Naive thymus-derived CD4-positive, alpha-beta T cell (primary cell): Measurements from ENCODE around the gene KCNS3. TPM values are rescaled to one million over a fixed set of nuclear protein-coding genes. Genes with fewer than 3 reads are reported as not detected.

Experiments used
- ATAC-seq: fragments of 150-1000 bp; cut with Tn5 transposase; 2 replicates; pipeline ENCODE4 v1.10.0; 2021; ENCODE audit warnings: mild to moderate bottlenecking, moderate library complexity
- CTCF ChIA-PET: fragments of 350-600 bp; sonication (Branson Sonifier 250); formaldehyde crosslinking; loops from one replicate; lab custom pipeline; 2021; ENCODE audit warnings: antibody characterized with exemption; lab: Charles Lee
- POLR2A ChIA-PET: fragments of 350-600 bp; sonication (Branson Sonifier 250); formaldehyde crosslinking; loops from one replicate; lab custom pipeline; 2021; ENCODE audit warnings: antibody characterized with exemption, inconsistent platforms; lab: Charles Lee
- DNase-seq, 9 donors: peaks; one replicate each; pipeline versions ENCODE4 v3.0.0 to v3.0.0-alpha.2; 2020 to 2022; ENCODE audit warnings: mixed read lengths in 1 of 9
- H3K27ac ChIP-seq: one replicate; pipeline ENCODE4 v1.7.0; 2013; ENCODE audit warnings: mild to moderate bottlenecking, low read depth, low read length, moderate library complexity
- H3K27me3 ChIP-seq, 2 donors: one replicate each; pipeline ENCODE4 v1.7.0; 2013; ENCODE audit warnings: low read length in 2 of 2, mild to moderate bottlenecking in 2 of 2, moderate library complexity in 2 of 2; ENCODE audit not compliant: control insufficient read depth in 2 of 2, insufficient read depth in 2 of 2
- H3K36me3 ChIP-seq, 3 experiments: 1 replicate in 2 of 3; 2 replicates in 1 of 3; pipeline ENCODE4 v1.7.0; 2013; ENCODE audit warnings: low read length in 3 of 3, mild to moderate bottlenecking in 3 of 3, moderate library complexity in 1 of 3; ENCODE audit not compliant: insufficient read depth in 3 of 3, control insufficient read depth in 2 of 3
- H3K4me1 ChIP-seq, 2 donors: one replicate each; pipeline ENCODE4 v1.7.0; 2013; ENCODE audit warnings: low read length in 2 of 2, mild to moderate bottlenecking in 2 of 2, moderate library complexity in 1 of 2; ENCODE audit not compliant: control insufficient read depth in 2 of 2, insufficient read depth in 2 of 2
- H3K4me3 ChIP-seq: 2 replicates; pipeline ENCODE4 v1.7.0; 2013; ENCODE audit warnings: mild to moderate bottlenecking, low read length
- H3K9me3 ChIP-seq, 3 experiments: 1 replicate in 2 of 3; 2 replicates in 1 of 3; pipeline ENCODE4 v1.7.0; 2013; ENCODE audit warnings: low read length in 3 of 3; ENCODE audit not compliant: control insufficient read depth in 2 of 3
- H3K27ac Mint-ChIP-seq, 9 donors: one replicate each; pipeline ENCODE4 v1.8.0; 2020 to 2022; ENCODE audit warnings: mixed read lengths in 9 of 9, mild to moderate bottlenecking in 8 of 9, moderate library complexity in 5 of 9, inconsistent platforms in 2 of 9
- H3K27me3 Mint-ChIP-seq, 5 donors: one replicate each; pipeline ENCODE4 v1.8.0; 2021 to 2022; ENCODE audit warnings: mixed read lengths in 5 of 5, mild to moderate bottlenecking in 1 of 5
- H3K36me3 Mint-ChIP-seq, 5 donors: one replicate each; pipeline ENCODE4 v1.8.0; 2020 to 2022; ENCODE audit warnings: mixed read lengths in 5 of 5, mild to moderate bottlenecking in 3 of 5, inconsistent platforms in 1 of 5
- H3K4me1 Mint-ChIP-seq, 7 donors: one replicate each; pipeline ENCODE4 v1.8.0; 2020 to 2022; ENCODE audit warnings: mixed read lengths in 7 of 7, mild to moderate bottlenecking in 3 of 7, inconsistent platforms in 1 of 7
- H3K4me3 Mint-ChIP-seq, 10 donors: one replicate each; pipeline ENCODE4 v1.8.0; 2020 to 2022; ENCODE audit warnings: mild to moderate bottlenecking in 10 of 10, mixed read lengths in 10 of 10, moderate library complexity in 6 of 10, inconsistent platforms in 2 of 10
- H3K9me3 Mint-ChIP-seq, 11 donors: one replicate each; pipeline ENCODE4 v1.8.0; 2020 to 2022; ENCODE audit warnings: mixed read lengths in 11 of 11, mild to moderate bottlenecking in 4 of 11, inconsistent platforms in 1 of 11, moderate library complexity in 1 of 11
- intact Hi-C, 2 donors: fragments of 100-400 bp; cut with micrococcal nuclease; formaldehyde crosslinking; loops; one replicate each; pipeline ENCODE4 v1.15.1; 2023
- polyA plus RNA-seq, 2 donors: library from polyadenylated mRNA; unstranded; fragments of 300-500 nt; fragmentation: Illumina TruSeq; gene quantifications; one replicate each; pipeline ENCODE4 v1.2.3, GENCODE V29; 2021
- total RNA-seq, 6 experiments: library from RNA in 5 of 6; stranded (reverse) in 5 of 6; gene quantifications; 1 replicate in 5 of 6; 2 replicates in 1 of 6; pipeline ENCODE4 v1.2.3 and lab custom pipeline; 2021 to 2026

Gene KCNS3
- total and polyA plus RNA-seq, 7 experiments from 2014 or later: not detected

DNA sequence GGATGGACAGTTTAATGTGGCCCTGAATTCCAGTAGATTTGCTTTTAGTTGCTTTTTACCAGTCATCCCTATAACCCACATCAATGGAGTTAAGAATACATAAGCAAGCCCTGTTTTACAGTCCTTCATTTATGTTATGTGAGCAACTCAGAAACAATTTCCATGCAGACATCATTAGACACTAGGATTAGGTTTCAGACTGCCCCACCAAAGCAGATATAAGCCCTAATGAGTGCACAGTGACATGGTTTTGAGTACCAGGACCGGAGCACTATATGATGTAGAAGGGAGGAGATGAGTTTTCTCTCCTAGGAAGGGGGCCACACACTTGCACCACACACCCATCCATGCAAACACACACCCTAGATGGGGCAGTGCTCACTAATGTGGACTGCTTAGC is 15.5 kb downstream of the KCNS3 start:
- Histone ChIP-seq H3K4me1 (no peaks in the 10 kb centered on the region), H3K9me3 (no peaks in the 10 kb centered on the region), H3K36me3 (no peaks in the 10 kb centered on the region), H3K27ac (no peak overlapping the region), H3K4me3 (no peak overlapping the region), H3K27me3 (no peaks in the 10 kb centered on the region)
- DNase-seq (no peak), ATAC-seq (no peak)
- peaks cover 0 to 42% (median 7%) of the 10 kb centered on the region in 11 donors for H3K9me3 Mint-ChIP-seq
- no peak overlapping the region for H3K4me3 Mint-ChIP-seq
- H3K27ac Mint-ChIP-seq: no peak overlapping the region
- no peaks in the 10 kb centered on the region for H3K4me1 Mint-ChIP-seq
- ChIA-PET POLR2A (no interaction called here), CTCF (no interaction called here)
- H3K27me3 Mint-ChIP-seq: peaks cover 5 to 32% (median 19%) of the 10 kb centered on the region in 5 donors
- intact Hi-C loops: no loop called here
- H3K36me3 Mint-ChIP-seq: peaks cover 0 to 7% (median 0%) of the 10 kb centered on the region in 5 donors

DNA sequence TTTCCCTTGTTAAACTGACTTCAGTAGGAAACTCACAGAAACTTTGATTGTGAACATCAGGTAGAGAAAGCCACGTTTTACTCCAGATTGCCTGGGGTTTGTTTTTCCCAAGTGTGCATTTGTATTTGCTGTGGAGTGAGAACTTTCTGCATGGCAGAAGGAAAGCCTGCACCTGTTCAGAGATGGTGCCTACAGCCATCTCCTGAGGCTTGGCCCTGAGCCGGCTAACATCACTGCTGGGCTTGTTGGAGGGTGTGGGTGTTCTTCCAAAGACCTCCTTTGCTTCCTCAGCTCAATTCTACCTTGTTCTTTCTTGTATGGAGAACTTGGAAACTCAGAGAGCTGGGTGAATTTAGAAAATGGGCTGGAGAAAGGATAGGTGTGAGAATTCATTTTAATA is 16.1 kb downstream of the KCNS3 start:
- no peaks in the 10 kb centered on the region for H3K36me3 ChIP-seq
- Mint-ChIP-seq H3K36me3 (peaks cover 0 to 7% (median 0%) of the 10 kb centered on the region in 5 donors), H3K4me3 (no peak overlapping the region), H3K4me1 (no peaks in the 10 kb centered on the region), H3K9me3 (peaks cover 0 to 36% (median 7%) of the 10 kb centered on the region in 11 donors), H3K27me3 (peaks cover 5 to 32% (median 19%) of the 10 kb centered on the region in 5 donors), H3K27ac (no peak overlapping the region)
- ChIA-PET POLR2A (no interaction called here), CTCF (no interaction called here)
- DNase-seq: no peak
- no peak for ATAC-seq
- no peaks in the 10 kb centered on the region for H3K9me3 ChIP-seq
- no peak overlapping the region for H3K27ac ChIP-seq
- no peaks in the 10 kb centered on the region for H3K4me1 ChIP-seq
- H3K4me3 ChIP-seq: no peak overlapping the region
- intact Hi-C loops: no loop called here
- no peaks in the 10 kb centered on the region for H3K27me3 ChIP-seq

GRCh38 chr2:17899871-17900270 is 21.4 kb downstream of the KCNS3 start:
- POLR2A ChIA-PET: no interaction called here
- Histone ChIP-seq H3K4me3 (no peak overlapping the region), H3K36me3 (no peaks in the 10 kb centered on the region), H3K27me3 (no peaks in the 10 kb centered on the region), H3K9me3 (no peaks in the 10 kb centered on the region), H3K4me1 (no peaks in the 10 kb centered on the region), H3K27ac (no peak overlapping the region)
- CTCF ChIA-PET: no interaction called here
- intact Hi-C loops: no loop called here
- DNase-seq (no peak), ATAC-seq (no peak)
- Mint-ChIP-seq H3K9me3 (peaks cover 0 to 11% (median 4%) of the 10 kb centered on the region in 11 donors), H3K27ac (no peak overlapping the region), H3K36me3 (no peaks in the 10 kb centered on the region), H3K4me1 (no peaks in the 10 kb centered on the region), H3K4me3 (no peak overlapping the region), H3K27me3 (peaks cover 6 to 44% (median 19%) of the 10 kb centered on the region in 5 donors)

DNA sequence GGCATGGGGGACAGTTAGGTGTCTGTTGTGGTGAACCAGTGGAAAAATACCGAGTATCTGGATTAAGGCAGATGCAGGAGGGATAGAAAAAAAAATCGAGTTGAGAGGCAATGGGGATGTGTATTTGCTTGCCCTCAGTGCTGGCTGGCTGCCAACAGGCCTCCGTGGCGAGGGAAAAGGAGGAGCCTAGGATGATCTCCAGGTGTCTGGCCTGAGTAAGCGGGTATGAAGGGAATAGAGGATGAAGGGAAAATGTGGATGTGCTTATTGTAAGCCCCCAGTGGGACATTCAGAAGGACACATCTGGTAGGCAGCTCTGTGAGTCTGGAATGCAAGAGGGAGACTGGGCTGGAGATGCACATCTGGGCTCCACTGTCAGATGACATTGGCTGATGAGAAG is 22.8 kb downstream of the KCNS3 start:
- Mint-ChIP-seq H3K27ac (peak overlapping the region in 1 of 9 donors; percentile 47), H3K27me3 (peaks cover 6 to 39% (median 19%) of the 10 kb centered on the region in 5 donors), H3K4me3 (no peak overlapping the region), H3K9me3 (peaks cover 0 to 11% (median 4%) of the 10 kb centered on the region in 11 donors), H3K36me3 (no peaks in the 10 kb centered on the region), H3K4me1 (no peaks in the 10 kb centered on the region)
- H3K27ac ChIP-seq: no peak overlapping the region
- no peaks in the 10 kb centered on the region for H3K4me1 ChIP-seq
- intact Hi-C loops: no loop called here
- H3K27me3 ChIP-seq: no peaks in the 10 kb centered on the region
- DNase-seq: no peak
- ChIA-PET POLR2A (no interaction called here), CTCF (no interaction called here)
- ATAC-seq: no peak
- H3K36me3 ChIP-seq: no peaks in the 10 kb centered on the region
- H3K4me3 ChIP-seq: no peak overlapping the region
- no peaks in the 10 kb centered on the region for H3K9me3 ChIP-seq

- intact Hi-C loops: no loop called here
- no peaks in the 10 kb centered on the region for H3K36me3 ChIP-seq
- Mint-ChIP-seq H3K4me3 (no peak overlapping the region), H3K27ac (no peak overlapping the region), H3K4me1 (no peaks in the 10 kb centered on the region), H3K36me3 (no peaks in the 10 kb centered on the region), H3K9me3 (peaks cover 0 to 12% (median 4%) of the 10 kb centered on the region in 11 donors), H3K27me3 (peaks cover 4 to 29% (median 25%) of the 10 kb centered on the region in 5 donors)
- ATAC-seq (no peak), DNase-seq (no peak)
- ChIA-PET POLR2A (no interaction called here), CTCF (no interaction called here)
- H3K27ac ChIP-seq: no peak overlapping the region
- H3K27me3 ChIP-seq: peaks cover 0 to 3% of the 10 kb centered on the region in 2 donors
- no peak overlapping the region for H3K4me3 ChIP-seq
- H3K9me3 ChIP-seq: no peaks in the 10 kb centered on the region
- H3K4me1 ChIP-seq: no peaks in the 10 kb centered on the region
Measured at GRCh38 chr2:17910980-17911379, 32.5 kb downstream of the KCNS3 start.

DNA sequence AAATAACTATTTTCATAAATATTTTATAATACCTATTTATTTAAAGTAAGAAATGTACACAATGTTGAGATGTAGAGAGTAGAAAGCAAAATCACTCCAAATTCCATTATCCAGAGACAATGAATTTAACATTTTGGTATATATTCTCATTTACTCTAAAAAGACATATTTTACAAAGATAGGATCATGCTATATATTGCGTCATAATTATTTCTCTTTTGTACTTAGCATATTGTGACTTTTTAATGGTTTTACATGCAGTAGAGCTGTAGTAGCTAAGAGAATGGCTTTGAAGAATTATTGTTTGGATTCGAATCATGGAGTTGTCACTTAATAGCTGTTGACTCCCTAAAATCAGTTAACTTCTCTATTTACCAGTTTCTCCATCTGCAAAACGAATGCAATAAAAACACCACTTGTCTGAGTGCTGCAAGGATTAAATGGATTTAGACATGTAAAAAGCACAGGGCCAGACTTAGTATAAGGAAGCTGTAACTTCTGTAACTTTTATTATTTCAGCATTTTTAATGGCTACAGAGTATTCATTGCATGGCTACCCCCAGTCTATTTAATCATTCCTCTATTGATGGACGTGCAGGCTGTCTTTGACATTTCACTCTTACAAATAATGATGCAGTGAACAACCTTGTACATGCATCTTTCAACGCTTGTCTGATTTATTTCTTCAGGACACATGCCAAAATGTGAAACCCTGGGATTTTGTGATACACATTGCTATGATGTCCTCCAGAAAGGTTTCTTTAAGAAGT is 33.2 kb downstream of the KCNS3 start:
- Mint-ChIP-seq H3K4me3 (no peak overlapping the region), H3K4me1 (no peaks in the 10 kb centered on the region)
- intact Hi-C loops: no loop called here

GRCh38 chr2:17912266-17912691 is 33.8 kb downstream of the KCNS3 start:
- H3K4me1 ChIP-seq: no peaks in the 10 kb centered on the region
- H3K36me3 Mint-ChIP-seq: no peaks in the 10 kb centered on the region
- no peak for DNase-seq
- H3K9me3 Mint-ChIP-seq: peaks cover 0 to 10% (median 0%) of the 10 kb centered on the region in 11 donors
- H3K27me3 Mint-ChIP-seq: peaks cover 4 to 29% (median 25%) of the 10 kb centered on the region in 5 donors
- H3K9me3 ChIP-seq: no peaks in the 10 kb centered on the region
- H3K27ac Mint-ChIP-seq: no peak overlapping the region
- ChIA-PET CTCF (no interaction called here), POLR2A (no interaction called here)
- H3K4me1 Mint-ChIP-seq: no peaks in the 10 kb centered on the region
- peaks cover 0 to 3% of the 10 kb centered on the region in 2 donors for H3K27me3 ChIP-seq
- no peak overlapping the region for H3K4me3 Mint-ChIP-seq
- no peak overlapping the region for H3K4me3 ChIP-seq
- no peak overlapping the region for H3K27ac ChIP-seq
- H3K36me3 ChIP-seq: no peaks in the 10 kb centered on the region
- intact Hi-C loops: no loop called here
- no peak for ATAC-seq

More for the DNA sequence above, 33.2 kb downstream of the KCNS3 start:
- Histone ChIP-seq H3K9me3 (no peaks in the 10 kb centered on the region), H3K27ac (no peak overlapping the region), H3K4me1 (no peaks in the 10 kb centered on the region), H3K27me3 (peaks cover 0 to 3% of the 10 kb centered on the region in 2 donors), H3K36me3 (no peaks in the 10 kb centered on the region), H3K4me3 (no peak overlapping the region)
- ATAC-seq (no peak), DNase-seq (no peak)
- Mint-ChIP-seq H3K27me3 (peaks cover 4 to 29% (median 25%) of the 10 kb centered on the region in 5 donors), H3K9me3 (peaks cover 0 to 10% (median under 1%) of the 10 kb centered on the region in 11 donors), H3K27ac (no peak overlapping the region), H3K36me3 (no peaks in the 10 kb centered on the region)
- ChIA-PET POLR2A (no interaction called here), CTCF (no interaction called here)
